HG03066 (cell line): ENCODE measurements around the gene POLR2B.
"Not testable (repeated sequence)": the region's sequence is repeated elsewhere in the genome, so short reads cannot be mapped to it uniquely, and the experiment has no call there.

ENCODE experiments used
- ATAC-seq: cut with Tn5 transposase; IDR thresholded peaks from one replicate; pipeline ENCODE4 v1.9.1; 2021; ENCODE audit warnings: low read depth; ENCODE audit not compliant: unreplicated experiment

Gene POLR2B

DNA sequence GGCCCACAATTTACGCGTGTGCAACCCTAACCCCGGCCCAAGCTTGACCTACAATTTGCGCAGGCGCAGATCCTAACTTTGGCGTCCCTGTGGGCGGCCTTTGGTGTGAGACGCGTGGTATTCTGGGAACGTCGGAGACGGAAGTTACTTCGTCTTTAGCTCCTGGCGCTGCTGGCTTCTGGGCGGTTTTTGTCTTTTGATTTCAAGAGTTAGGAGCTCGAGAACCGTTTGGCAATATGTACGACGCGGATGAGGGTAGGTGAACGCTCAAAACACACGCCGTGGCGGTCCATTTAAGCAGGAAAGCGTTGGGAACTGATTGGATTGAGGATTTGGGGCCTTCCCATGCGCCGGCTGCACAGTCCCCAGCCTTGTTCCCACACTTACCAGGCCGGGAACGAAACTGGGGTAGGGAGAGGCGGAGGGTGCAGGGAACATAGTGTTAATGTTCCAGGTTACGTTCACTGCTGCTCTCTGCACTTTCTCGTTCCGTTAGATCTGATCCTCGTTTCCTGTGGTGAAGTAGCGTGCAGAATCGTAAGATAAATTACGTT, at the start of gene POLR2B:
TSS of gene POLR2B (plus strand) at position 147 of the 554 bp plus-strand sequence. CDS start at position 237, 90 bp downstream.
- ATAC-seq, result peak; percentile 46

DNA sequence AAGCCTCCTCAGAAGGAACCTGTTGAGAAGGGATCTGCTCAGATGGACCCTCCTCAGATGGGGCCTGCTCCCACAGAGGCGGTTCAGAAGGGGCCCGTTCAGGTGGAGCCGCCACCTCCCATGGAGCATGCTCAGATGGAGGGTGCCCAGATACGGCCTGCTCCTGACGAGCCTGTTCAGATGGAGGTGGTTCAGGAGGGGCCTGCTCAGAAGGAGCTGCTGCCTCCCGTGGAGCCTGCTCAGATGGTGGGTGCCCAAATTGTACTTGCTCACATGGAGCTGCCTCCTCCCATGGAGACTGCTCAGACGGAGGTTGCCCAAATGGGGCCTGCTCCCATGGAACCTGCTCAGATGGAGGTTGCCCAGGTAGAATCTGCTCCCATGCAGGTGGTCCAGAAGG, 48.1 kb upstream of the POLR2B start:
- no peak for ATAC-seq

DNA sequence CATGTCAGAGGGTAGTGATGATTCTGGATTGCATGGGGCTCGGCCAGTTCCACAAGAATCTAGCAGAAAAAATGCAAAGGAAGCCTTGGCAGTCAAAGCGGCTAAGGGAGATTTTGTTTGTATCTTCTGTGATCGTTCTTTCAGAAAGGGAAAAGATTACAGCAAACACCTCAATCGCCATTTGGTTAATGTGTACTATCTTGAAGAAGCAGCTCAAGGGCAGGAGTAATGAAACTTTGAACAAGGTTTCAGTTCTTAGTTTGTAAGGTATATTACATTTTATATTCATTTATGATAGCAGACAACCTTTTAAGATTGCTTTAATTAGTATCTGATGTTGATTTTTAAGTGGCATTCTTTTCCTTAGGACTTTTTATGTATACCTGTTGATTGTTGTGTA, 46.8 kb upstream of the POLR2B start:
- no peak for ATAC-seq

DNA sequence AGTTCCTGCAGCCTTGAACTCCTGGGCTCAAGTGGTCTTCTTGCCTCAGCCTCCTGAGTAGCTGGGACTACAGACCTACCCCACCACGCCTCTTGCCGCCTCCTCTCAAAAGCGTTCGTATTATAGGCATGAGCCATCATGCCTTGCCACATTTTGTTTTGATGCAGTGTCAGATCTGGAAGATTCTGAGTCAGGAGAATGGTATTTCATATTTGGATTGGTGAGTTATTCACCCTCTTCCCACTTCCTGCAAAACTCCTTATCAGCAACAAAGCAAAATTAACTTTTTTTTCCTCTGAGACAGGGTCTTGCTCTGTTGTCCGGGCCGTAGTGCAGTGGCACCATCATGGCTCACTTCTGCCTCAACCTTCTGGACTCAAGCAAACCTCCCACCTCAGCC, 41.4 kb upstream of the POLR2B start:
- ATAC-seq, result no peak

DNA sequence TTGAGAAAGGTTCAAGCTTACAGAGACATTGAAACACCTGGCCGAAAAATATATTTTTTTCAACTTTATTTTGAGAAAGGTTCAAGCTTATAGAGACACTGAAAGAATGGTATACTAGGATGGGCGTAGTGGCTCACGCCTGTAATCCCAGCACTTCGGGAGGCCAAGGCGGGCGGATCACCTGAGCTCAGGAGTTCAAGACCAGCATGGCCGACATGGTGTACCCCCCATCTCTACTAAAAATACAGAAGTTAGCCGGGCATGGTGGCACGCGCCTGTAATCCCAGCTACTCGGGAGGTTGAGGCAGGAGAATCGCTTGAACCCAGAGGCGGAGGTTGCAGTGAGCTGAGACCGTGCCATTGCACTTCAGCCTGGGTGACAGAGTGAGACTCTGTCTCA, 38.9 kb upstream of the POLR2B start:
- not testable (repeated sequence) for ATAC-seq

DNA sequence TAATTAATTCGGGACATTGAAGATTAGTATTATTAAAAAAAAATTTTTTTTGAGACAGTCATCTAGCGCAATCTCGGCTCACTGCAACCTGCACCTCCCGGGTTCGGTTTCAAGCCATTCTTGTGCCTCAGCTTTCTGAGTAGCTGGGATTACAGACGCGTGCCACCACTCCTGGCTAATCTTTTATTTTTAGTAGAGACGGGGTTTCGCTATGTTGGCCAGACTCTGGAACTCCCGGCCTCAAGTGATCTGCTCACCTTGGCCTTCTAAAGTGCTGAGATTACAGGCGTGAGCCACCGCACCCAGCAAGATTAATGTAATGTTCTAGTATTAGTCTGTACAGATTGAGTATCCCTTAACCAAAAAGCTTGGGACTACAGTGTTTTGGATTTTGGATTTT, 38.3 kb upstream of the POLR2B start:
- ATAC-seq, result no peak

DNA sequence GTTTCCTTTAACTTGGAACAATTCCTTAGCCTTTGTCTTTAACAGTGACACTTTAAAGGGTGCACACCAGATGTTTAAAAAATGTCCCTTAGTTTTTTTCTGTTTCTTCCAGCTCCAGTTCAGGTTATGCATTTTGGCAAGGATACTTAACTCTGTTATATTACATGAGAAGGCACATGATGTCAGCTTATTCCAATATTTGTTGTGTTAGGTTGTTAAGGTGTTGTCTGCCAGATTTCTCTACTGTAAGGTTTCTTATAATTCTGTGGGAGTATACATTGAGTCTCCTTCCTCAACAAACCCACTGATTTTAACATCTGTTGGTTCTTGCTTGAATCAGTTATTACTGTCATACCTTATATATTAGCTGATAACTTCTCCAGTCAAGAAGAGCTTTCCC, 37.7 kb upstream of the POLR2B start:
- ATAC-seq, result no peak

DNA sequence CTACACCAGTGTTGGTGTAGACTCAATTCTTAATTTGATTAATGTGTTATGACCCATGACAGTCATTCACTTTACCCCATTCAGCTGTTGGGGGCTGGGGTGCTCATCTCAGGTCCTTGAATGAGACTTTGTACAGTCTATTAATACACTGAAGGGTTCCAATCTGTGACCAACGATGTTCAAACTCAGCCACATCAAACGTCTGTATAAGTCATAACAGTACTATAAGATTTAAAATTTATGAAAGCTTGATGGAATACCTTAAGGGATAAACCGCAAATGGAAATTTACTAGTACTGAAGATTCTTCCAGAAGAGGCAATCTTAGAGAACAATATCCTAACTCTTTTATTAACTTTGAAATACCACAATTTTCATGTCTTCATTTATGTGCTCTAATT, 37.3 kb upstream of the POLR2B start:
- no peak for ATAC-seq

DNA sequence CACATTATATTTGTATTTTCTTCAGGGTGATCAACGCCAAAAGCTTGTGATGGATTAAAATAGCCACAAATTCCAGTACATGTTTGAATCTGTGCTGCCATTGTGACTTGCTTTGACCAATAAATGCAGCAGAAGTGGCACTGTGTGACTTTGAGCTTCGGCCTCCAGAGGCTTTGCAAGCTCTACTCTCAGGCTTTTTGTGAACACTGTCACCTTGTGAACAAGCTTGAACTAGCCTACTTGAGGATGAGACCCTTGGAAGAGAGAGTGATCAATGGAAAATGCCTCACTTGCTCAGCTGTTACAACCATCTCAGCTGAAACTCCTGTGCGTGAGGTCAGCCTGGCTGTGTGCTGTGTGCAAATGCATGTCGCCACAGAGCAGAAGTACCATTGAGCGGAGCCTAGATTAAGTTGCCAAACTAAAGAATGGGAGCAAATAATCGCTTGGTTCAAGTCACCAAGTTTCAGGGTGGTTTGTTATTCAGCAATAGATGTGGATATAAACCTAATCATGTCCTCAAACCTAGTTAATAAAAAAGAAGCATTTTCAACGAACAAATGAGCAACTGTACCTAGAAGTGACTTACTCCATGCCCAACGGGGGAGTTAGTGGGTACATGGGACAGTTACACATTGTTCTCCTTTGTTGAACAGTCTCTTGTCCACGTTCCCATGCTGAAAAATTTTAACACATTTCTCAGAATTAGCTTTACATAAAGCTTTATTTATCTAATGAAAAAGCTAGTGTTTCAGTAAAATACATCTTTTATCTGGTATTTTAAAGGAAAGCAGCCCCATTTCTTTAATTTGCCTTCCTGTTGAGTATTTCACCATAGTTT, 24.8 kb upstream of the POLR2B start:
- no peak for ATAC-seq

DNA sequence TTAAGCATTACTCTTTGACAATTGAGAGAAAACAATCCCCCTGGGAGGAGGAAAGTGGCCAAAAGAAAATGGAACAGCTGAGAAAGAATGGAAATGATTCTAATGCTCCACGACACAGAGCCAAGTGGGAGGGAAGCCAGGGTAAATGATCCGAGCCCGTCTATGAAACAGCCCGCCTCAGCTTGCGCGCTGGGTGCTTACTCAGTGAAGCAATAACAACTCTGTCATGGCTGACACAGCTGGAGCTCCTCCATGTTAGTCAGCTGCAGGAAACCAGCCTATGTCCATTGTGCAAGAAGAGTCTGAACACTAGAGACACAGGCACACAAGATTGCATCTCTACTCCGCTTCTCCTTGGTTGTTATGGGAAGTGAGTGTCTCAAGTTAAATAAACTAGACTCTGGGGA, 20.6 kb upstream of the POLR2B start:
- no peak for ATAC-seq

DNA sequence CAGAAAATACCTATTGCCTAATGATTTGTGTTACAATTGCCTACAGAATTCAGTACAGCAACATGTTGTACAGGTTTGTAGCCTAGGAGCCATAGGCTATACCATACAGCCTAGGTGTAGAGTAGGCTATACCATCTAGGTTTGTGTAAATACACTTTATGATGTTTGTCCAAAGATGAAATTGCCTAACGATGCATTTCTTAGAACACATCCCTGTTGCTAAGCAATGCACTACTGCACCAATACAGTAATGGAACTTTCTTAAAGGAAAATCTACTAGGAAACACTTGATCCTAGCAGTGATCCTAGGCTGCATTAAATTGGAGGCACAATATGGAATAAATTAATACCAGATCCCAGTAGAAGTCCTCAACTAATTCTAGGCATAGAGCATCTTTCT, 19.6 kb upstream of the POLR2B start:
- no peak for ATAC-seq

DNA sequence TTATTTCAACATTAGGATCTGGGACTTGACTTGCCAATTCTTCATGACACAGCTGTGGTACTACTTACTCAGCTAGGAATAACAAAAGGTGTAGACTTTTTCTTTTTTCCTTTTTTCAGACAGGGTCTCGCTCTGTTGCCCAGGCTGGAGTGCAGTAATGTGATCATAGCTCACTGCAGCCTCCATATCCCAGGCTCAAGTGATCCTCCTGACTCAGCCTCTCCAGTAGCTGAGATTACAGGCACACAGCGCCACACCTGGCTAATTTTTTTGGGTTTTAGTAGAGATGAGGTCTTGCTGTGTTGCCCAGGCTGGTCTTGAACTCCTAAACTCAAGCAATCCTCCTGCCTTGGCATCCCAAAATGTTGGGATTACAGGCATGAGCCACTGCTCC, 17.6 kb upstream of the POLR2B start:
- no peak for ATAC-seq

DNA sequence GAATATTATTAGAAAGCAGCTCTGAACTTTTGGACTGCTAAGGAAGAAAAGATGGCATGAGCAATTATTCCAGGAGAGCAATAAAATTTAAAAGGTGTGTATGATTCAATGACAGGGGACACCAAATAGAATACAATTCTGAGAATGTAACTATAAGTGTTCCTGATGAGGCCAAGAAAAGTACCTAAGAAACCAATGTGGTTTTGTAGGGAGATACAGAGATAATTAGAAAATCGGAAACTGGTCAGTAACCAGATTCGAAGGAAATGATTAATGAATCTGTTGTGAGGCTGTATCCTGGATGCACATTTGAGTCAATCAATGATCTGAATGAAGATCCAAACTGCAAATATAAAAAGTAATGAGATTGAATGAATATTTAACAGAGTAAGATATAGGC, 7.3 kb upstream of the POLR2B start:
- no peak for ATAC-seq

DNA sequence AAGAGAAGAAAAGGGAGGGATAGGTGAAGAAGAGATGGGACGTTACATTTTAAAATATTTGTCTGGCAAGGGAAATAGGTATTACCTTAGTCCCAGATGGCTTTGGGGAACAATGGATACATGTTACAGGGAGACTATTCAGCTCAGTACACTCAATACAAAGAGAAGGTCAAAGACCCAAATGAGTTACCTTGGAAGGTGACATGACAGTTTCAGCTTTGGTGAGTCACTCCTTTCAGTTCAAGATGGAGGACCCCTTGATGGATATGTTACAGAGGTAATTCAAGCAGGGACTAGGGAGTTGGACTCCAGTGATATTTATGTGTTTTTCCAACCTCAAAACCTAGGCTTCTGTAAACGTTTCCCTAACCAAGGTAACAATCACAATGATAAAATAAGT, 6.3 kb upstream of the POLR2B start:
- ATAC-seq, result no peak

DNA sequence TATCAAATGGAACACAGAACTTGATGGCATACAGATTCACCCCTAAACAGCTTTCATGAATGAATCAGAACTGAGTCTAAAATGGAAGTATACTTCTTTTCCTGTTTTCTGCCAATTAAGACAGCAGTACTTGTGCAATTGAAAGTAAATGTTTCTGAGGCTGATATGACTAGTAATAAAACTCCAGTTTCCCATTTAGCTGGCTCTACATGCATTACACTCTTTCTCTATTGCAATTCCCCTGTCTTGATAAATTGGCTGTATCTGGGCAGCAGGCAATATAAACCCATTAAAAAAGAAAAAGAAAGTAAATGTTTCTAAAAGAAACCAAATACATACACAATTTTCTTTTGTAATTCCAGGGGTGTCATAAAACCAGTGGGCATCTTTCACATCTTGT, 5.9 kb upstream of the POLR2B start:
- no peak for ATAC-seq

DNA sequence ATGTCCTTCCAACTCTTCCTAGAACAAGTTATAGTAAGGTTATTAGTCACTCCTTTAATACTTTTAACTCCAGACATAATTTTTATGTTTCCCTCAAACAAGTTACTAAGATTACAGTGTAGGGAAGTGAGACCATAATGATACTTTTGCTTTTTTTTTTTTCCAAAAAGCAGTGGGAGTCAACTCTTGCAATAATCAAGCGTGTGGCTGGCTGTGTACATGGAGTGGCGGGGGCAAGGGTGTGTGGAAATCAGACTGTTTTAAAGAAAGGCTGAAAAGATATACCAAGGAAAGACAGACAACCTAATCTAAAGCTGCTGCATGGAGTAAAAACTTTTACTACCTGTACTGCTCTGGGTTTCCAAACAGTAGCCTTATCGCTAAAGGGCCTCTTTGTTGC, 5.4 kb upstream of the POLR2B start:
- ATAC-seq, result no peak

DNA sequence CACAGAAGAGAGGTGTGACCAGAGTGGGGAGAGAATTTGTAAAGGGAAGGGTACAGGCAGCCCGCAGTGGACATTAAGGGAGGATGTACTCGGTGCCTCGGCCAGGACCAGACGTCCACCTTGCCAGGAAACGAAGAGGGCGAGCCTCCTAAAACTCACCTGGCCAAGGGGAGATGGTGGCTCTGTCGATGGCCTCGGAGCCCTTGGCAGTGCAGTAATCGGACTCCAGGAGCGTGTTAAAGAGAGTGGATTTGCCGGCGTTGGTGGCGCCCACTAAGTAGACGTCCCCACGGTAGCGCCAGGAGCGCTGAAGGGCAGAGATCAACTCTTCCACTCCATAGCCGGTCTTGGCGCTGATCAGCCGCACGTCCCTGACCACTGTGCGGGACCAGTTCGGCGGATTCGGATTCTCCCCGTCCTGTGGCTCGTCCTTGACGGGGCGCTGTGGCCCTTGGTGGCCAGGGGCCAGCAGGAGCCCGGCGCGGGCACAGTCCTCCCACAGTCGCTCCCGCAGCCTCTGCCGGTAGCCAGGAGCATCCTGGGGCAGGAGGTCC, 2.3 kb upstream of the POLR2B start:
- ATAC-seq, result no peak

DNA sequence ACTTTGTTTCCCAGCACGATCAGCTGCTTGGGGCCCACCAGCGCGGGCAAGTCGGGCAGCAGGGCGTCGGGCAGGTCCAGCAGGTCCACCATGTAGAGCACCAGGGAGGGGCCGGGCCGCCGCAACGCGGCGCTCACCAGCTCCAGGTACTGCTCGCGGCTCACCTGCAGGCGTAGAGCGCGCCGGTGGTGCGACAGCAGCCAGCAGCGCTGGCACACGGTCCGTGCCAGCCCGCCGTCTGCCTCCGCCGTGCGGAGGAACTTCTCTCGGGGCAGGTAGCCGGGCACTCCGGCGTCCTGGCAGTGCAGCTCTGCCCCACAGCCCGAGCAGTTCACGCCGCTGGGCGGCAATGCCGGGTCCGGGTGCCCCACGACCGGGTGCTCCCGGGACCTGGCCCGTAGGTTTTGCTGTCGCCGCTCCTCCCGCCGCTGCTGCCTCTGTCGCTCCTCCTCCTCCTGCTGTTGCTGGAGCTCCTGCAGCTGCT, 1.8 kb upstream of the POLR2B start:
- ATAC-seq, result peak; percentile 23

DNA sequence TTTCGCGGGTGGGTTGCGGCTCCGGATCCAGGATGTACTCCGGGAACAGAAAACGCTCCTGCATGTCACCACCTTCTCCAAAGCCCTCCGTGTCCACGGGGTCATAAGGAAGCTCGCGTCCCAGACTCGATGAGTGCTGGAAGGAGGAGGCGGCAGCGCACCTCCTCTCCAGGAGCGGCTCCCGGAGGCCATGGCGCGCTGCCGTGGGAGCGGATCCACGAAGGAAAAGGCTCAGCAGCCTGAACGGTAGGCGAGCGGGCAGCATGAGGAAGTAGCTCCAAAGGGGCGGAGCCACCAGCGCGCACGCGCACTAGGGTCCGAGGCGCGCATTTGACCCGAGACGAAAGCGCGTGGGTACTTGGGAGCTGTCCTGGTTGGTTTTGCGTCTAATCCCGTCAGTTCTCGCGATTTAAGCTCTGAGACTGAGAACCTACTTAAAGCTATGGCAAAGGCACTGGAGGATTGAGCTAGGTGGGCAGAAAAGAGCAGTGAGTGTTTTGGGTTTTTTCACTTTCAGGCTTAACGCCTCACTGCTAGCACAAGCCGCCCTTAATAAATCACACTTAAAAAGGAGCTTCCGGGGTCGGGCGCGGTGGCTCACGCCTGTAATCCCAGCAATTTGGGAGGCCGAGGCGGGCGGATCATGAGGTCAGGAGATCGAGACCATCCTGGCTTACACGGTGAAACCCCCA, 1.2 kb upstream of the POLR2B start, which contains the start of gene NOA1:
TSS of gene NOA1 (minus strand) at position 286 of the 692 bp plus-strand sequence. CDS start at position 265, 21 bp downstream.
- ATAC-seq, result peak; percentile 74

DNA sequence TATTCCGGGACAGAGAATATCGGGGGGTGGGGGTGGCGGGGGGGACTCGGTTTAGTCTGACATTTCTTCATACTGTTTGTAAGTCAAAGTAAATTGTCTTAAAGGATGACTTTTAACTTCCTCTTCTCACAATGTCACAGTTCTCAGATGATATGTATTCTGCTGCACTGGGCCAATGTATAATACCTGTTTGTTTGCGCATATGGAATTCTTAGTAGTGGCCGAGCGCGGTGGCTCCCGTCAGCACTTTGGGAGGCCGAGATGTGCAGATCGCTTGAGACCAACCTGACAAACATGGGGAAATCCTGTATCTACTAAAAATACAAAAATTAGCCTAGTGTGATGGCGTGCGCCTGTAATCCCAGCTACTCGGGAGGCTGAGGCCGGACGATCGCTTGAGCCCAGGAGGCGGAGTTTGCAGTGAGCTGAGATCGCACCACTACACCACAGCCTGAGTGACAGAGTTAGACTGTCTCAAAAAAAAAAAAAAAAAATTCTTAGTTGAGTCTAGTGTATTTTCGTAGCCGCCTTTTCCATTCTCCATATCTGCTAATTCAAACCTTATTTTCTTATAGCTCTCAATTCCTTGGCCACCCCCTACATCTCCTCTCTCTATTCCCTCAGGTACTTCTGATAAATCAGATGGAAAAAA, 851 bp downstream of the POLR2B start:
- no peak for ATAC-seq

DNA sequence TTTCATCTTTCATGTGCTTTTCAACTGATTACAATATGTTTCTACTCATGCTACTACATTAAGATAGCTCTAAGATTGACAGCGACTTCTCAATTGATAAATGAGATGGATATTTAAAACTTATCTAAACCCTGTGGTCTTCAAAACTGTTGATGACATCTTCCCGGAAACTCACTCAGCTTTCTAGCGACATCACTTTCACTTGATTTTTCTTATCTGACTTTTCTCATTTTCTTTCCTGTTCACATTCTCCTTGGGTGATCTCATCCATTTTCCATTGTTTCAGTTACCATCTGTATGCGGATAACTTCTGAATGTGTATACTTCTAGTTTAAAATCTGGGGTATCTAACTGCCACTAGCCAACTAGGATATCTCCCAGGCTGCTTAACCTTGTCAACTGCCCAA, 3.1 kb downstream of the POLR2B start:
- no peak for ATAC-seq
